Endothelial cell of umbilical vein (primary cell): ENCODE measurements around the gene CTTN. TPM values are rescaled to one million over a fixed set of nuclear protein-coding genes. Genes with fewer than 3 reads are reported as not detected.

Source experiments
- BruUV-seq: library from RNA; stranded (reverse); fragments of 400-500 nt; replicated peaks from 2 replicates; lab custom pipeline; 2021; lab: Mats Ljungman, UMichigan
- CTCF ChIA-PET: fragments of 300-600, 350-600 bp; sonication (Branson Sonifier 250); formaldehyde crosslinking; loops from one replicate; lab custom pipeline; 2021; ENCODE audit warnings: antibody characterized with exemption, inconsistent platforms; lab: Charles Lee
- POLR2A ChIA-PET: fragments of 300-600, 350-600 bp; sonication (Branson Sonifier 250); formaldehyde crosslinking; loops from one replicate; lab custom pipeline; 2021; ENCODE audit warnings: antibody characterized with exemption, inconsistent platforms; lab: Charles Lee
- DNase-seq: peaks from one replicate; pipeline ENCODE4 v3.0.0-alpha.2; 2011; ENCODE audit warnings: low read depth, low spot score
- FAIRE-seq: peaks from 2 replicates; lab custom pipeline; 2011; peaks lifted over from hg19 to GRCh38; lab: Jason Lieb, UNC
- H2AFZ ChIP-seq: 2 replicates; pipeline ENCODE4 v1.6.0; 2012; ENCODE audit warnings: low read depth, low read length, control low read depth, inconsistent platforms
- H3K27ac ChIP-seq: 2 replicates; pipeline ENCODE4 v1.5.1; 2011; ENCODE audit warnings: low read depth, mild to moderate bottlenecking, control low read depth, low read length, moderate library complexity; ENCODE audit not compliant: insufficient read depth
- H3K27me3 ChIP-seq, 2 experiments: 2 replicates each; pipeline versions ENCODE4 v1.6.0 to v1.6.1; 2011; ENCODE audit warnings: low read length in 2 of 2, mixed read lengths in 1 of 2; ENCODE audit not compliant: control insufficient read depth in 2 of 2, insufficient read depth in 2 of 2
- H3K36me3 ChIP-seq, 2 experiments: 2 replicates in 1 of 2; 3 replicates in 1 of 2; pipeline ENCODE4 v1.5.1; 2011; ENCODE audit warnings: low read length in 2 of 2, mild to moderate bottlenecking in 1 of 2, moderate library complexity in 1 of 2; ENCODE audit not compliant: control insufficient read depth in 2 of 2, insufficient read depth in 2 of 2; ENCODE audit errors: extremely low read depth in 1 of 2
- H3K4me1 ChIP-seq: 3 replicates; pipeline ENCODE4 v1.5.1; 2011; ENCODE audit warnings: mild to moderate bottlenecking, low read length; ENCODE audit not compliant: control insufficient read depth, insufficient read depth; ENCODE audit errors: extremely low read depth
- H3K4me2 ChIP-seq: 2 replicates; pipeline ENCODE4 v1.6.1; 2011; ENCODE audit warnings: low read length, control low read depth, mixed read lengths; ENCODE audit not compliant: insufficient read depth
- H3K4me3 ChIP-seq, 3 experiments: fragments of 200-600 bp in 1 of 3; sonication (generic), shearing (Covaris generic) in 1 of 3; replicated peaks in 1 of 3; 2 replicates each; pipeline ENCODE4 v1.5.1; 2011 to 2016; ENCODE audit warnings: control low read depth in 3 of 3, low read length in 3 of 3, mild to moderate bottlenecking in 2 of 3, inconsistent platforms in 1 of 3, low read depth in 1 of 3, moderate library complexity in 1 of 3; ENCODE audit not compliant: insufficient read depth in 1 of 3
- H3K79me2 ChIP-seq: 2 replicates; pipeline ENCODE4 v1.6.0; 2012; ENCODE audit warnings: low read length, inconsistent platforms; ENCODE audit not compliant: control insufficient read depth, insufficient read depth
- H3K9ac ChIP-seq: replicated peaks from 2 replicates; pipeline ENCODE3; 2011; ENCODE audit warnings: low read length, control low read depth; ENCODE audit not compliant: insufficient read depth; ENCODE audit errors: extremely low read depth
- H3K9me1 ChIP-seq: replicated peaks from 3 replicates; pipeline ENCODE4 v1.6.0; 2011; ENCODE audit warnings: mild to moderate bottlenecking, low read length; ENCODE audit not compliant: control insufficient read depth, insufficient read depth; ENCODE audit errors: extremely low read depth
- H3K9me3 ChIP-seq: replicated peaks from 2 replicates; pipeline ENCODE4 v1.5.1; 2012; ENCODE audit warnings: low read length, inconsistent platforms; ENCODE audit not compliant: control insufficient read depth, insufficient read depth
- H4K20me1 ChIP-seq: replicated peaks from 2 replicates; pipeline ENCODE3; 2011; ENCODE audit warnings: mild to moderate bottlenecking, low read length; ENCODE audit not compliant: control insufficient read depth, insufficient read depth; ENCODE audit errors: extremely low read depth
- CTCF ChIP-seq, 2 donors: IDR thresholded peaks; 1 replicate in 1 of 2; 2 replicates in 1 of 2; pipeline ENCODE4 v1.5.1; 2011; ENCODE audit warnings: low read length in 2 of 2, mild to moderate bottlenecking in 2 of 2, moderate library complexity in 2 of 2, control low read depth in 1 of 2, inconsistent platforms in 1 of 2, low read depth in 1 of 2; ENCODE audit not compliant: insufficient read depth in 1 of 2; ENCODE audit errors: extremely low read depth in 1 of 2
- EZH2 ChIP-seq: IDR thresholded peaks from 2 replicates; pipeline ENCODE4 v1.6.1; 2012; ENCODE audit warnings: borderline replicate concordance, low read depth, mild to moderate bottlenecking, moderate library complexity, low read length, inconsistent platforms; ENCODE audit not compliant: severe bottlenecking
- FOS ChIP-seq: IDR thresholded peaks from 2 replicates; pipeline ENCODE4 v1.6.1; 2011; ENCODE audit warnings: mild to moderate bottlenecking, low read length, moderate library complexity, borderline replicate concordance; ENCODE audit not compliant: insufficient read depth
- GATA2 ChIP-seq: IDR thresholded peaks from 2 replicates; pipeline ENCODE4 v1.7.0; 2011; ENCODE audit warnings: low read depth, mild to moderate bottlenecking, moderate library complexity, mixed read lengths, low read length; ENCODE audit not compliant: insufficient read length, insufficient read depth
- JUN ChIP-seq: IDR thresholded peaks from 2 replicates; pipeline ENCODE4 v1.6.1; 2011; ENCODE audit warnings: borderline replicate concordance, low read depth; ENCODE audit not compliant: insufficient read length, insufficient read depth
- MYC ChIP-seq: IDR thresholded peaks from one replicate; pipeline ENCODE4 v1.6.1; 2011; ENCODE audit warnings: mild to moderate bottlenecking, low read depth, low read length
- POLR2A ChIP-seq: IDR thresholded peaks from 2 replicates; pipeline ENCODE4 v1.6.1; 2012; ENCODE audit warnings: low read depth, mild to moderate bottlenecking, control low read depth, low read length
- POLR2AphosphoS5 ChIP-seq: IDR thresholded peaks from 2 replicates; pipeline ENCODE4 v1.6.1; 2012; ENCODE audit warnings: low read depth, mild to moderate bottlenecking, control low read depth, low read length, moderate library complexity; ENCODE audit not compliant: insufficient read depth
- dilution Hi-C: fragments of 300-500 bp; cut with MboI; formaldehyde crosslinking; loops from one replicate; pipeline ENCODE4 v1.15.0; 2019; ENCODE audit warnings: low sequenced_read_pairs; ENCODE audit not compliant: extremely low pct_ligation_motif_present
- intact Hi-C: fragments of 100-400 bp; cut with micrococcal nuclease; formaldehyde crosslinking; loops from one replicate; pipeline ENCODE4 v1.10.0; 2022
- polyA plus RNA-seq, 4 experiments: library from polyadenylated mRNA; depleted of rRNA in 3 of 4; stranded (reverse) in 3 of 4; unstranded in 1 of 4; fragments of >200 nt; gene quantifications; 2 replicates each; pipeline versions ENCODE4 v1.2.1 to v1.2.3, GENCODE V29; 2011 to 2012; ENCODE audit warnings: missing spikeins in 1 of 4
- total RNA-seq: library from RNA; stranded (reverse); gene quantifications from 2 replicates; pipeline ENCODE4 v1.2.3, GENCODE V29; 2021
- TF ChIP-seq, protein P1 (sequence below): IDR thresholded peaks from 2 replicates; pipeline ENCODE4 v1.6.1; 2011; ENCODE audit not compliant: insufficient read depth, insufficient read length

CTTN gene
- total and polyA plus RNA-seq, 2 donors (not counting 3 experiments of a cell fraction or from before 2014, with no cell fraction given): 161 to 330 TPM

GRCh38 chr11:70437111-70437784, 38.9 kb downstream of the CTTN start:
- dilution Hi-C loops (no loop called here), intact Hi-C loops (no loop called here)
- DNase-seq: no peak
- Histone ChIP-seq H3K9ac (no peak overlapping the region), H3K4me2 (no peak overlapping the region), H3K36me3 (peaks cover 5 to 42% of the 10 kb centered on the region in 2 experiments), H4K20me1 (no peaks in the 10 kb centered on the region), H3K4me1 (no peaks in the 10 kb centered on the region), H3K27ac (no peak overlapping the region), H3K27me3 (no peaks in the 10 kb centered on the region), H2AFZ (no peak overlapping the region), H3K4me3 (no peak overlapping the region), H3K9me3 (no peaks in the 10 kb centered on the region), H3K9me1 (no peaks in the 10 kb centered on the region), H3K79me2 (no peaks in the 10 kb centered on the region)
- TF ChIP-seq MYC (no peak), POLR2AphosphoS5 (peak; percentile 17), EZH2 (no peak)
- no TSS peak for BruUV-seq
- FAIRE-seq: no peak
- ChIA-PET POLR2A (no interaction called here), CTCF (no interaction called here)

DNA sequence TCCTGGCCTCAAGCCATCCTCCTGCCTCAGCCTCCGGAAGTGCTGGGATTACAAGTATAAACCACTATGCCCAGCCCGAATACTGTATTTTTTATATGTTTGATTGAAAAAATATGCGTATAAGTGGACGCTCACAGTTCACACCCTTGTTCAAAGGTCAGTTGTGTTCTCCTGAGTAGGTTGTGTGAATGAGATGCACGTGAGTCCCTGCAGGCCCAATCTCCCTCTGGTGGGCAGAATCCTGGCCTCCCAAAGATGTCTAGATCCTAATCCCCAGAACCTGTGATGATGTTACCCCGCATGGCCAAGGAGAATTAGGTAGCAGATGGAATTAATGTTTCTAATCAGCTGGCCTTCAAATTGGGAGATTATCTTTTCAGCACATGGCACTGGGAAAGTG, 41.9 kb downstream of the CTTN start:
- no peak overlapping the region for H3K9ac ChIP-seq
- TF ChIP-seq MYC (no peak), FOS (no peak), EZH2 (no peak), POLR2A (no peak), GATA2 (no peak), POLR2AphosphoS5 (no peak), JUN (no peak), CTCF (IDR thresholded peaks at IDR 0.05; ENCODE audit: extremely low read depth in 1 of 2, insufficient read depth in 1 of 2, low read depth in 1 of 2, low read length in 2 of 2) (no peak)
- TF ChIP-seq, protein P1, sequence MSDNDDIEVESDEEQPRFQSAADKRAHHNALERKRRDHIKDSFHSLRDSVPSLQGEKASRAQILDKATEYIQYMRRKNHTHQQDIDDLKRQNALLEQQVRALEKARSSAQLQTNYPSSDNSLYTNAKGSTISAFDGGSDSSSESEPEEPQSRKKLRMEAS: no peak
- no TSS peak for BruUV-seq
- no peak overlapping the region for H3K4me2 ChIP-seq
- intact Hi-C loops (no loop called here), dilution Hi-C loops (no loop called here)
- H3K9me3 ChIP-seq: no peaks in the 10 kb centered on the region
- H3K27ac ChIP-seq: no peak overlapping the region
- no peaks in the 10 kb centered on the region for H3K9me1 ChIP-seq
- no peaks in the 10 kb centered on the region for H3K27me3 ChIP-seq
- DNase-seq: no peak
- no peak overlapping the region for H3K4me3 ChIP-seq
- no peaks in the 10 kb centered on the region for H3K4me1 ChIP-seq
- no peak overlapping the region for H2AFZ ChIP-seq
- no peak for FAIRE-seq
- ChIA-PET CTCF (no interaction called here), POLR2A (no interaction called here)
- H3K79me2 ChIP-seq: no peaks in the 10 kb centered on the region
- no peaks in the 10 kb centered on the region for H4K20me1 ChIP-seq
- peaks cover 0 to 17% of the 10 kb centered on the region in 2 experiments for H3K36me3 ChIP-seq
